ENCODE results near the gene TNFRSF12A.

The TNFRSF12A gene

GRCh38 chr16:3013491-3013951, 6.6 kb upstream of the TNFRSF12A start:
- DNase-seq (ENCODE audit: extremely low spot score) = no peak
- TF ChIP-seq, protein P1, sequence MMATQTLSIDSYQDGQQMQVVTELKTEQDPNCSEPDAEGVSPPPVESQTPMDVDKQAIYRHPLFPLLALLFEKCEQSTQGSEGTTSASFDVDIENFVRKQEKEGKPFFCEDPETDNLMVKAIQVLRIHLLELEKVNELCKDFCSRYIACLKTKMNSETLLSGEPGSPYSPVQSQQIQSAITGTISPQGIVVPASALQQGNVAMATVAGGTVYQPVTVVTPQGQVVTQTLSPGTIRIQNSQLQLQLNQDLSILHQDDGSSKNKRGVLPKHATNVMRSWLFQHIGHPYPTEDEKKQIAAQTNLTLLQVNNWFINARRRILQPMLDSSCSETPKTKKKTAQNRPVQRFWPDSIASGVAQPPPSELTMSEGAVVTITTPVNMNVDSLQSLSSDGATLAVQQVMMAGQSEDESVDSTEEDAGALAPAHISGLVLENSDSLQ (IDR thresholded peaks at IDR 0.05) = no peak
- TF ChIP-seq ZNF384 (IDR thresholded peaks at IDR 0.05) (no peak), SUZ12 (IDR thresholded peaks at IDR 0.05) (no peak), ARNT (IDR thresholded peaks at IDR 0.05) (no peak), SP1 (IDR thresholded peaks at IDR 0.05) (no peak), LEF1 (IDR thresholded peaks at IDR 0.05; ENCODE audit: borderline replicate concordance) (no peak), FOXM1 (IDR thresholded peaks at IDR 0.05; ENCODE audit: borderline replicate concordance) (no peak), ELF4 (IDR thresholded peaks at IDR 0.05) (no peak), BHLHE40 (IDR thresholded peaks at IDR 0.05; ENCODE audit: borderline replicate concordance) (no peak), FOXK2 (IDR thresholded peaks at IDR 0.05) (no peak), TARDBP (IDR thresholded peaks at IDR 0.05) (no peak), CTBP1 (IDR thresholded peaks at IDR 0.05; ENCODE audit: borderline replicate concordance) (no peak), NFRKB (IDR thresholded peaks at IDR 0.05) (no peak), L3MBTL2 (conservative IDR thresholded peaks at IDR 0.05) (no peak)
- POLR2A ChIA-PET = interaction anchor here (0.7 kb wide), 1 partner anchor 31 kb away, joined by 3 read pairs; no protein-coding TSS in a partner anchor
- CTCF ChIA-PET = interaction anchor here (0.8 kb wide), 1 partner anchor 18 kb away, joined by 3 read pairs; no protein-coding TSS in a partner anchor

DNA sequence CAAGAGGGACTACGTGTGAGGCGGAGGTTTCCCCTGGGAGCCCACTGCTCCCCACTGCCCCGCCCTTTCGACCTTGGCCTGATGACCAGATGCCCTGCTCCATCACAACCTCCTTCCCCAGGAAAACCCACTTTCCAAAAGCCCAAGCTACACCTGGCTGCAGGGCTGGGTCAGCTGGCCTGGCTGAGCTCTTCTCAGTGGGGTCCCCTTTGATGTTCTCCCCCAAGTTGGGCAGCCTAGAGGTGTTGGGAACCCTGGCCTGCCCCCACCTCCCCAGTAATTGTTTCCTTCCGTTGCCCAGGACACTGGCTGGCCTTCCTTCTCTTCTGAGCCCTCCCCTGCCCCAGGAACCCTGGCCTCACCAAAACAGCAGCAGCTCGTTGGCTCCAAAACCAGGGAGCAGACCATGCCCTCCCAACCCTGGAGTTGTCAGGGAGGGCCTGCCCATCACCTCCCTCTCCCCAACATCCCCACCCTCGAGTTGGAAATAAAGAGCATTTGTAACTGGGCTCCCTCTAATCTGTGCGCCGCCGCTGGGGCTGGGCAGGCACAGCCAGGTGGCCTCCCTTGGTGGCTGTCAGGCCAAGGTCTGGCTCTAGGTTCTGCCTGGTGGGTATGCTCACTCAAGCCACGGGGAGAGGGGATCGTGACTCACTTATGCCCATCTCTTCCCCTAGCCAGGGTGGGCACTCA, 6.0 kb upstream of the TNFRSF12A start:
- TF ChIP-seq HDGF (IDR thresholded peaks at IDR 0.05; ENCODE audit: borderline replicate concordance) = no peak
- no peak for DNase-seq (ENCODE audit: extremely low spot score)
- ChIA-PET CTCF (interaction anchor here (0.8 kb wide), 1 partner anchor 17 kb away, joined by 3 read pairs; no protein-coding TSS in a partner anchor), POLR2A (interaction anchor here (0.7 kb wide), 1 partner anchor 31 kb away, joined by 3 read pairs; no protein-coding TSS in a partner anchor)

- TF ChIP-seq, protein P1 (IDR thresholded peaks at IDR 0.05) = no peak
- TF ChIP-seq NFRKB (IDR thresholded peaks at IDR 0.05) (no peak), BHLHE40 (IDR thresholded peaks at IDR 0.05; ENCODE audit: borderline replicate concordance) (no peak)
- CTCF ChIA-PET = no interaction called here
- no peak for DNase-seq (ENCODE audit: extremely low spot score)
- POLR2A ChIA-PET = no interaction called here
Observed at GRCh38 chr16:3014971-3015370, 5.2 kb upstream of the TNFRSF12A start.

- ChIA-PET CTCF (no interaction called here), POLR2A (no interaction called here)
- no peak for DNase-seq (ENCODE audit: extremely low spot score)
- TF ChIP-seq, protein P1 (IDR thresholded peaks at IDR 0.05) = no peak
- TF ChIP-seq FOXA1 (IDR thresholded peaks at IDR 0.05) = no peak
- TF ChIP-seq SP1 (IDR thresholded peaks at IDR 0.05) = no peak
- no peak for TF ChIP-seq ARNT (IDR thresholded peaks at IDR 0.05)
- no peak for TF ChIP-seq NFRKB (IDR thresholded peaks at IDR 0.05)
- TF ChIP-seq CTBP1 (IDR thresholded peaks at IDR 0.05; ENCODE audit: borderline replicate concordance) = no peak
- TF ChIP-seq L3MBTL2 (conservative IDR thresholded peaks at IDR 0.05) = no peak
- TF ChIP-seq ELF4 (IDR thresholded peaks at IDR 0.05) = no peak
- no peak for TF ChIP-seq ZNF384 (IDR thresholded peaks at IDR 0.05)
- TF ChIP-seq BHLHE40 (IDR thresholded peaks at IDR 0.05; ENCODE audit: borderline replicate concordance) = no peak
- no peak for TF ChIP-seq HDGF (IDR thresholded peaks at IDR 0.05; ENCODE audit: borderline replicate concordance)
- no peak for TF ChIP-seq FOXK2 (IDR thresholded peaks at IDR 0.05)
- no peak for TF ChIP-seq SUZ12 (IDR thresholded peaks at IDR 0.05)
- no peak for TF ChIP-seq FOXM1 (IDR thresholded peaks at IDR 0.05; ENCODE audit: borderline replicate concordance)
- no peak for TF ChIP-seq TARDBP (IDR thresholded peaks at IDR 0.05)
- TF ChIP-seq LEF1 (IDR thresholded peaks at IDR 0.05; ENCODE audit: borderline replicate concordance) = no peak
Observed at GRCh38 chr16:3015865-3016521, 4.2 kb upstream of the TNFRSF12A start.

DNA sequence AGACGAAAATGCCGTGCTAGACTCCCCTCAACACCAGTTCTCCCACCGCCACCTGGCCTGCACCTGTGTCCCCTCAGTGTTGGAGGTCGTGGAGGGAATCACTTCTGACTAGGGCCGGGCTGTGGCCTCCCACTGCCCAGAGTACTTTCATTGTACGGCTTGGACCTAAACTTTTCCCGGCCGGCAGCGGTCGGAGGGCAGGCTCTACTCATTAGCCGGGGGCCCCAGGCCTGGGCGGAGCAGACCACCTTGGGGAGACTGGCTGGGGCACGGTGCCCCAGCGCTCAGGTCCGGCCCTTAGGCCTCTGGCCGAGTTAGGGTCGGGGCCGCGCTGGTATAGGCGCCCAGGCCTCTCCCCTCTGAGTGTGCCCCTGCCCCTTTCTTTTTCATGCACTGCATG, 2.8 kb upstream of the TNFRSF12A start:
- DNase-seq (ENCODE audit: extremely low spot score) = no peak
- TF ChIP-seq CTBP1 (IDR thresholded peaks at IDR 0.05; ENCODE audit: borderline replicate concordance) = no peak
- no peak for TF ChIP-seq ELF4 (IDR thresholded peaks at IDR 0.05)
- TF ChIP-seq SP1 (IDR thresholded peaks at IDR 0.05) = no peak
- TF ChIP-seq SUZ12 (IDR thresholded peaks at IDR 0.05) = no peak
- TF ChIP-seq TARDBP (IDR thresholded peaks at IDR 0.05) = no peak
- no peak for TF ChIP-seq BHLHE40 (IDR thresholded peaks at IDR 0.05; ENCODE audit: borderline replicate concordance)
- no peak for TF ChIP-seq ARNT (IDR thresholded peaks at IDR 0.05)
- TF ChIP-seq, protein P1 (IDR thresholded peaks at IDR 0.05) = no peak
- TF ChIP-seq HDGF (IDR thresholded peaks at IDR 0.05; ENCODE audit: borderline replicate concordance) = no peak
- ChIA-PET CTCF (no interaction called here), POLR2A (no interaction called here)

All from HEK293T (cell line).